KG1 (cell line): Measurements from ENCODE around the gene GBP6.
"Not testable (repeated sequence)": the region's sequence is repeated elsewhere in the genome, so short reads cannot be mapped to it uniquely, and the experiment has no call there.

Source experiments
- DNase-seq: peaks from one replicate; lab custom pipeline; 2025; lab: John Stamatoyannopoulos, UW

Gene GBP6

DNA sequence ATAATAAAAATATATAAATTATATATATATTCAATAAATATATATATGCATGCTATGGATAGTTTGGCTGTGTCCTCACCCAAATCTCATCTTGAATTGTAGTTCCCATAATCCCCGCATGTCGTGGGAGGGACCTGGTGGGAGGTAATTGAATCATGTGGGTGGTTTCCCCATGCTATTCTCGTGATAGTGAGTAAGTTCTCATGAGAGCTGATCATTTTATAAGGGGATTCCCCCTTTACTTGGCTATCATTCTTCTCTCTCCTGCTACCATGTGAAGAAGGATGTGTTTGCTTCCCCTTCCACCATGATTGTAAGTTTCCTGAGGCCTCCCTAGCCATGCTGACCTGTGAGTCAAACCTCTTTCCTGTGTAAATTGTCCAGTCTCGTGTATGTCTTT is 10.0 kb downstream of the GBP6 start:
- DNase-seq: not testable (repeated sequence)

DNA sequence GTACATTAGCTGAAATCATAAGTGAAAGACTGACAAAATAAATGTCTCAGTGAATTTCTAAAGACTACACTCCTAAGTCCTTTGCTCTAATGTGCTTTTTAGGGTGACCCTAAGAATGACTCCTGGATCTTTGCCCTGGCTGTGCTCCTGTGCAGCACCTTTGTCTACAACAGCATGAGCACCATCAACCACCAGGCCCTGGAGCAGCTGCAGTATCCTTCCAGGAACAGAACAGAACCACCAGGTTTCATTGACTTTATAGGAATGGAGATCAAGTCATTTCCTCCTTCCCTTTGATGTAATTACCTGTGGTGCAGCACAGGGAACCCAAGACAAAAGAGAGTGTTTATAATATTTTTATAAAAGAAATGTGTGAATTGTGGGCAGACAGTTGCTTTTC is 14.1 kb downstream of the GBP6 start:
- no peak for DNase-seq

DNA sequence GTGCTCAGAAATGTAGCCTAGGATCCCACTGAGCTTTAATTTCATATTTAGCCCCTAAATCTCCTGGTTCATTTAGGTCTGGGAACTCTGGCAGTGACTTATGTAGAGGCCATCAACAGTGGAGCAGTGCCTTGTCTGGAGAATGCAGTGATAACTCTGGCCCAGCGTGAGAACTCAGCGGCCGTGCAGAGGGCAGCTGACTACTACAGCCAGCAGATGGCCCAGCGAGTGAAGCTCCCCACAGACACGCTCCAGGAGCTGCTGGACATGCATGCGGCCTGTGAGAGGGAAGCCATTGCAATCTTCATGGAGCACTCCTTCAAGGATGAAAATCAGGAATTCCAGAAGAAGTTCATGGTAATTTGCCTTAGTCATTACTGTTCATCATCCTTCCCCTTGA is 17.8 kb downstream of the GBP6 start:
- DNase-seq: no peak

DNA sequence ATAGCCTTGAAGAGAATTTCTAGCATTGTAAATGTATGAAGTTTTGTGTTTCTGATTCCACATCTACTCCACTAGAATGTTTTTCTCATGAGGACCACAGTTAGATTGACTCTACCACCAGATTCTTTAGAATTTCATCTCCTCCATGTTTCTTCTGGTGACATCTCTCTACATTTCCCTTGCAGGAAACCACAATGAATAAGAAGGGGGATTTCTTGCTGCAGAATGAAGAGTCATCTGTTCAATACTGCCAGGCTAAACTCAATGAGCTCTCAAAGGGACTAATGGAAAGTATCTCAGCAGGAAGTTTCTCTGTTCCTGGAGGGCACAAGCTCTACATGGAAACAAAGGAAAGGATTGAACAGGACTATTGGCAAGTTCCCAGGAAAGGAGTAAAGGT is 18.6 kb downstream of the GBP6 start:
- DNase-seq: no peak

DNA sequence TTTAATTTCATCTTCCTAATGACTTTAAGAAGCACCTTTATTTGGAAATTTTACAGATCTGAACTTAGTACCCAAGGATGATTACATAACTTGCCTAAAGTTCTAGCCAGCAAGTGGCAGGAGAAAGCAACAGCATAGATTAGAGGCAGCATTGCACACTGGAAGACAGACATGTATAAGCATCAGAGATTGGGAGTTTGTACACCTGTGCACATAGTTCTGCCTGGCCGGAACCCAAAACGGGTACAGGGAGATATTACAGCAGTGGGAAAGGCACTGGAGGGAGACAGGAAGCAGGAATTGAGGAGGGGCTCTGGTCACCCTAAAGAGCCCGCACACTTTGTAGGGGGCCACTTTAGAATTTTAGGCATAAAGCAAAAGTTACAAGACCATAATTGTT is 19.3 kb downstream of the GBP6 start:
- DNase-seq: no peak

- no peak for DNase-seq
Measured at GRCh38 chr1:89390707-89391106, 26.8 kb downstream of the GBP6 start.

- no peak for DNase-seq
Measured at GRCh38 chr1:89391686-89392085, 27.8 kb downstream of the GBP6 start.

- DNase-seq: no peak
Measured at GRCh38 chr1:89394851-89395250, 31.0 kb downstream of the GBP6 start.

- DNase-seq: no peak
Measured at GRCh38 chr1:89396902-89397301, 33.0 kb downstream of the GBP6 start.

GRCh38 chr1:89405275-89405929 is 41.5 kb downstream of the GBP6 start:
- no peak for DNase-seq

DNA sequence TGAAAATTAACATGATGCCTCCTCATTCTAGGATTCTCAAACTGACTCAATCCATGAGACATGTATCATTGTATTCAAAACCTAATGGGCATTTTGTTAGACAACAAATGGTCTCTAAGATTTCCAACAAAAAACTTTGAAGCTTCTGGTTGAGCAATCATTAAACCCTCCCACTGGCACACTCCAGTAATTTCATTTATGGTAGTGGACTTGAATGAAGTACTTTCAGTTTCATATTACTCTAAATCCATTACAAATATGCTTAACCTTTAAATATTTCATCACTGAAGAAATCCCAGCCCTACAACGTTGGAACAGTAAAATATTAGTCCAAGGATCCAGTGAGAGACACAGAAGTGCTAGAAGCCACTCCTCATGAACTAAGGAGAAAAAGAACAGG is 43.5 kb downstream of the GBP6 start:
- no peak for DNase-seq

- not testable (repeated sequence) for DNase-seq
Measured at GRCh38 chr1:89407768-89408167, 43.9 kb downstream of the GBP6 start.

DNA sequence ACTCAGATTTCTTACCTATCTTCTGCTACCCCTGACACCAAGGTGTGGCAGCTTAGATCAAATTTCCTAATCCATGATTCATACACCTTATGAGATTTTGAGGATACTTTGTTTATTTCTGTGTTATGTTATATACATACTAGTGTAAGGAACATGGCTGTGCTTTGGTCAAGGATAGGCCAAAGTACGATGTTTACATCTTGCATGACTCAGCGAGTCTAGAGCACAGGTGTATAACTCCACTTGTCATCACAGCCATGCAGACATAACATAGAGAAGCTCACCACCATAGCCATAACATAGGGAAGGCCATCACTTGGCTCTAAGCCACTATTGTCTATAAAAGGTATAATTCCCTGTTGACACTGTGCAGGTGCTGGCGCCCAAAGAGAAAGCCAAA is 61.2 kb downstream of the GBP6 start:
- no peak for DNase-seq

- no peak for DNase-seq
Measured at GRCh38 chr1:89429062-89429461, 65.2 kb downstream of the GBP6 start.

- DNase-seq: not testable (repeated sequence)
Measured at GRCh38 chr1:89429681-89430080, 65.8 kb downstream of the GBP6 start.

GRCh38 chr1:89433421-89433820 is 69.6 kb downstream of the GBP6 start:
- DNase-seq: no peak

DNA sequence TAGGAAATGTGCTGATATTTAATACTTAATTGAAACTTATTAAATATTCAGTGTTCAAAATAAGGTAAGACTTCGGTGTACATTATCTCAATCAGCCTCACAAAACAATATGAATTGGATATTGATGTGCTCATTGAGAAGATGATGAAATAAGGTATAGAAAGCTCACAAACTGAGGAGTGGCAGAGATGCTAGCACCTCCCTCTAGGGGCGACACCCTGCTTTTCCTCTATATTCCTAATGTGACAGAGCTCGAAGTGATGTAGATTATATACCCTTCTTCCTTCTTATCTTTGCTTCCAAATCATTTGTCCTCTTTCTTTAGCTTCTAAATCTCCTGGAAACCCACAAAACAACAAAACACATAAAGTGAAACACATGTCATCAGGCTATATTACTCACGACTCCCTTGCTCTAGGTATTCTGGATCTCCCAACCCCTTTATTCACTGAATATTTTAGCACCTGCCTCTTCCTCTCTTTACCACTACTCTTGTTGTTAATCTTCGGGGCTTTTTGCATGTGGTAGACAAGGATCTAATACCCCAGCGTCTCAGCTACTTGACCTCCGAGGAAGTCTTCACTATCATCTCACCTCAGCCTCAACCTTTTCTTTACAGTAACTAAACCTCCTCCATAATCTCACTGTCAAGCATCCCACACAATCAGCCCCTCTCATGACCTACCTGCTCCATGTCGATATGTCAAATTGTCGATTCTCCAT is 70.4 kb downstream of the GBP6 start:
- not testable (repeated sequence) for DNase-seq
